ENCODE data around the gene FBRS.

GRCh38 chr16:30655815-30656347 is 2.4 kb upstream of the FBRS start:
- TF ChIP-seq SIN3A (conservative IDR thresholded peaks at IDR 0.05 in 1 of 2, IDR thresholded peaks at IDR 0.05 in 1 of 2; ENCODE audit: low read depth in 1 of 2, low read length in 2 of 2) (no peak), TAF1 (IDR thresholded peaks at IDR 0.05; ENCODE audit: low read depth, low read length) (no peak), TCF12 (IDR thresholded peaks at IDR 0.05; ENCODE audit: low read depth, low read length) (no peak), CTCF (IDR thresholded peaks at IDR 0.05; ENCODE audit: control extremely low read depth in 1 of 3, insufficient read depth in 1 of 3, low read depth in 1 of 3, low read length in 3 of 3) (no peak), USF2 (IDR thresholded peaks at IDR 0.05; ENCODE audit: low read length) (no peak), POLR2A (IDR thresholded peaks at IDR 0.05; ENCODE audit: control extremely low read depth in 1 of 2, low read depth in 2 of 2, low read length in 2 of 2) (no peak), CREB1 (IDR thresholded peaks at IDR 0.05) (no peak), ZNF274 (IDR thresholded peaks at IDR 0.05; ENCODE audit: borderline replicate concordance, extremely low read depth, low read length) (no peak), SP1 (IDR thresholded peaks at IDR 0.05; ENCODE audit: low read depth, low read length) (no peak), POLR2AphosphoS5 (IDR thresholded peaks at IDR 0.05; ENCODE audit: low read depth, low read length) (no peak)
